GM12878 (cell line): ENCODE measurements around the gene PTPRN2. TPM values are rescaled to one million over a fixed set of nuclear protein-coding genes. Genes with fewer than 3 reads are reported as not detected.

ENCODE experiments used
- ATAC-seq: fragments of 200-7000 bp; cut with Tn5 transposase; 3 replicates; pipeline ENCODE4 v1.9.1; 2020; ENCODE audit warnings: mild to moderate bottlenecking, moderate library complexity
- BruUV-seq: library from RNA; stranded (reverse); fragments of 400-500 nt; replicated peaks from 2 replicates; lab custom pipeline; 2021; lab: Mats Ljungman, UMichigan
- CTCF ChIA-PET: fragments of 300-600 bp; sonication (Branson Sonifier 250); formaldehyde crosslinking; extraction: SDS; loops from one replicate; lab custom pipeline; 2021; ENCODE audit warnings: inconsistent platforms; lab: Yijun Ruan, JAX
- POLR2A ChIA-PET: fragments of 350-600 bp; formaldehyde crosslinking; extraction: SDS; loops from one replicate; lab custom pipeline; 2021; ENCODE audit warnings: inconsistent platforms; lab: Charles Lee
- RAD21 ChIA-PET: fragments of 300-600 bp; sonication (Branson Sonifier 250); formaldehyde crosslinking; loops from one replicate; lab custom pipeline; 2023; ENCODE audit warnings: antibody characterized with exemption; ENCODE audit not compliant: unreplicated experiment; lab: Charles Lee
- SMC1A ChIA-PET: fragments of 300-600 bp; sonication (Branson Sonifier 250); formaldehyde crosslinking; loops from one replicate; lab custom pipeline; 2023; ENCODE audit not compliant: unreplicated experiment, uncharacterized antibody; lab: Charles Lee
- DNase-seq: peaks from one replicate; pipeline ENCODE4 v3.0.0-alpha.2; 2011; ENCODE audit warnings: low read depth, low spot score
- FAIRE-seq: peaks from 3 replicates; lab custom pipeline; 2011; peaks lifted over from hg19 to GRCh38; lab: Jason Lieb, UNC
- H2AFZ ChIP-seq: 2 replicates; pipeline ENCODE4 v1.6.0; 2011; ENCODE audit warnings: low read depth, low read length, control low read depth; ENCODE audit not compliant: control insufficient read depth
- H3K27ac ChIP-seq: 2 replicates; pipeline ENCODE4 v1.5.1; 2011; ENCODE audit warnings: control low read depth; ENCODE audit not compliant: control insufficient read depth, insufficient read depth
- H3K27me3 ChIP-seq, 2 experiments: replicated peaks in 1 of 2; 2 replicates each; pipeline versions ENCODE4 v1.6.0 to v1.6.1; 2011; ENCODE audit warnings: low read length in 1 of 2; ENCODE audit not compliant: control insufficient read depth in 2 of 2, insufficient read depth in 2 of 2
- H3K36me3 ChIP-seq, 2 experiments: 2 replicates each; pipeline ENCODE4 v1.5.1; 2011; ENCODE audit warnings: low read length in 1 of 2; ENCODE audit not compliant: control insufficient read depth in 2 of 2, insufficient read depth in 2 of 2
- H3K4me1 ChIP-seq: 2 replicates; pipeline ENCODE4 v1.6.1; 2011; ENCODE audit warnings: mild to moderate bottlenecking, low read length, moderate library complexity, mixed read lengths; ENCODE audit not compliant: control insufficient read depth, insufficient read depth
- H3K4me2 ChIP-seq: 2 replicates; pipeline ENCODE4 v1.6.0; 2011; ENCODE audit warnings: control low read depth; ENCODE audit not compliant: control insufficient read depth, insufficient read depth
- H3K4me3 ChIP-seq: fragments of 200-600 bp; sonication (generic); 2 replicates; pipeline ENCODE4 v1.5.1; 2016
- H3K79me2 ChIP-seq: 2 replicates; pipeline ENCODE4 v1.6.0; 2011; ENCODE audit warnings: low read length; ENCODE audit not compliant: control insufficient read depth, insufficient read depth
- H3K9ac ChIP-seq: 2 replicates; pipeline ENCODE4 v1.8.0; 2011; ENCODE audit warnings: low read length, control low read depth, mixed read lengths; ENCODE audit not compliant: control insufficient read depth, insufficient read depth
- H3K9me3 ChIP-seq: replicated peaks from 3 replicates; pipeline ENCODE4 v1.5.1; 2011; ENCODE audit warnings: mild to moderate bottlenecking, low read length; ENCODE audit not compliant: control insufficient read depth, insufficient read depth
- H4K20me1 ChIP-seq: 2 replicates; pipeline ENCODE4 v1.6.0; 2011; ENCODE audit not compliant: control insufficient read depth, insufficient read depth
- BHLHE40 ChIP-seq, 2 experiments: fragments of 450-650 bp in 1 of 2; IDR thresholded peaks; 2 replicates each; pipeline ENCODE4 v1.6.1; 2011 to 2017; ENCODE audit warnings: low read depth in 2 of 2, borderline replicate concordance in 1 of 2, improper control_type of control experiment in 1 of 2, low read length in 1 of 2, mild to moderate bottlenecking in 1 of 2
- CBX5 ChIP-seq: sonication (generic); IDR thresholded peaks from 2 replicates; pipeline ENCODE4 v1.6.1; 2016; ENCODE audit warnings: low read depth, moderate library complexity, mild to moderate bottlenecking, inconsistent platforms
- CHD1 ChIP-seq: IDR thresholded peaks from 2 replicates; pipeline ENCODE4 v1.6.1; 2012; ENCODE audit warnings: low read depth, low read length, improper control_type of control experiment
- EZH2 ChIP-seq: IDR thresholded peaks from 2 replicates; pipeline ENCODE4 v1.6.1; 2012; ENCODE audit warnings: low read depth, mild to moderate bottlenecking, control low read depth, inconsistent platforms, low read length, borderline replicate concordance; ENCODE audit not compliant: control insufficient read depth
- HCFC1 ChIP-seq: fragments of 150-350 bp; IDR thresholded peaks from 2 replicates; pipeline ENCODE4 v1.6.1; 2014; ENCODE audit warnings: low read length
- HSF1 ChIP-seq: fragments of 150-350 bp; IDR thresholded peaks from 2 replicates; pipeline ENCODE4 v1.6.1; 2014; ENCODE audit warnings: mild to moderate bottlenecking, low read depth, low read length
- JUNB ChIP-seq: IDR thresholded peaks from 2 replicates; pipeline ENCODE4 v1.6.1; 2016; ENCODE audit warnings: antibody characterized with exemption, mild to moderate bottlenecking
- NFYA ChIP-seq: IDR thresholded peaks from 2 replicates; pipeline ENCODE4 v1.6.1; 2011; ENCODE audit warnings: low read depth, mild to moderate bottlenecking, low read length, improper control_type of control experiment, borderline replicate concordance
- NFYB ChIP-seq: IDR thresholded peaks from 2 replicates; pipeline ENCODE4 v1.6.1; 2011; ENCODE audit warnings: low read depth, mild to moderate bottlenecking, low read length, improper control_type of control experiment, moderate library complexity; ENCODE audit not compliant: insufficient read depth
- PAX8 ChIP-seq: fragments of 450-650 bp; IDR thresholded peaks from 2 replicates; pipeline ENCODE4 v1.6.1; 2017; ENCODE audit warnings: mild to moderate bottlenecking, moderate library complexity
- PBX3 ChIP-seq: IDR thresholded peaks from 2 replicates; pipeline ENCODE4 v1.6.1; 2011; ENCODE audit warnings: mild to moderate bottlenecking, low read depth, low read length, moderate library complexity; ENCODE audit not compliant: insufficient replicate concordance
- PML ChIP-seq: IDR thresholded peaks from 2 replicates; pipeline ENCODE4 v1.6.1; 2012; ENCODE audit warnings: low read length, inconsistent platforms
- RAD21 ChIP-seq: IDR thresholded peaks from 2 replicates; pipeline ENCODE4 v1.6.1; 2011; ENCODE audit warnings: mild to moderate bottlenecking, low read depth, low read length, moderate library complexity; ENCODE audit not compliant: insufficient read depth
- STAT3 ChIP-seq: IDR thresholded peaks from 2 replicates; pipeline ENCODE4 v1.6.1; 2011; ENCODE audit warnings: low read depth, low read length, improper control_type of control experiment
- TCF12 ChIP-seq: IDR thresholded peaks from 2 replicates; pipeline ENCODE4 v1.6.1; 2011; ENCODE audit warnings: low read depth, mild to moderate bottlenecking, low read length
- TCF7 ChIP-seq: IDR thresholded peaks from 2 replicates; pipeline ENCODE4 v1.6.1; 2014; ENCODE audit warnings: antibody characterized with exemption, borderline replicate concordance
- ZNF274 ChIP-seq: IDR thresholded peaks from one replicate; pipeline ENCODE4 v1.8.0; 2011; ENCODE audit not compliant: insufficient read length, insufficient read depth
- WGBS: methylation state at CpG from one replicate; pipeline ENCODE4 v1.1.6; 2016; ENCODE audit warnings: low lambda C conversion rate; ENCODE audit not compliant: insufficient replicate concordance, insufficient coverage; ENCODE audit errors: missing lambda C conversion rate; 5-methylcytosine and 5-hydroxymethylcytosine counted together
- in situ Hi-C: fragments of 300-500 bp; cut with MboI; formaldehyde crosslinking; loops from 9 replicates; pipeline ENCODE4 v1.14.3; 2018; ENCODE audit warnings: mixed read lengths
- intact Hi-C: fragments of 100-400 bp; cut with micrococcal nuclease; formaldehyde crosslinking; loops from one replicate; pipeline ENCODE4 v1.14.2; 2022; ENCODE audit not compliant: unreplicated experiment
- polyA plus RNA-seq, 11 experiments: library from polyadenylated mRNA; depleted of rRNA in 4 of 11; unstranded in 6 of 11; stranded (reverse) in 5 of 11; fragments of >200 nt; fragmentation: Nextera tagmentation in 4 of 11; fragmentation: Illumina TruSeq in 1 of 11; extraction: Ambion mirVana in 4 of 11; extraction: Trizol in 1 of 11; gene quantifications; 1 replicate in 1 of 11; 2 replicates in 10 of 11; pipeline versions ENCODE4 v1.2.1 to v1.2.3, GENCODE V29; 2011 to 2016; ENCODE audit warnings: inconsistent platforms in 2 of 11, missing spikeins in 2 of 11, low read depth in 1 of 11
- total RNA-seq, 4 experiments: library from RNA; depleted of rRNA in 3 of 4; stranded (reverse); fragments of >200 nt in 3 of 4; fragmentation: Illumina TruSeq in 1 of 4; extraction: Trizol in 1 of 4; gene quantifications; 2 replicates each; pipeline versions ENCODE4 v1.2.1 to v1.2.3, GENCODE V29; 2013 to 2021
- TF ChIP-seq, protein P1 (sequence below): fragments of 150-350 bp; IDR thresholded peaks from 2 replicates; pipeline ENCODE4 v1.6.1; 2016; ENCODE audit warnings: low read depth, low read length

Gene PTPRN2
- total and polyA plus RNA-seq, 10 of the 15 experiments (the other 5 are each of a cell fraction or from before 2014, with no cell fraction given), result 5.4 TPM; not detected in 9

DNA sequence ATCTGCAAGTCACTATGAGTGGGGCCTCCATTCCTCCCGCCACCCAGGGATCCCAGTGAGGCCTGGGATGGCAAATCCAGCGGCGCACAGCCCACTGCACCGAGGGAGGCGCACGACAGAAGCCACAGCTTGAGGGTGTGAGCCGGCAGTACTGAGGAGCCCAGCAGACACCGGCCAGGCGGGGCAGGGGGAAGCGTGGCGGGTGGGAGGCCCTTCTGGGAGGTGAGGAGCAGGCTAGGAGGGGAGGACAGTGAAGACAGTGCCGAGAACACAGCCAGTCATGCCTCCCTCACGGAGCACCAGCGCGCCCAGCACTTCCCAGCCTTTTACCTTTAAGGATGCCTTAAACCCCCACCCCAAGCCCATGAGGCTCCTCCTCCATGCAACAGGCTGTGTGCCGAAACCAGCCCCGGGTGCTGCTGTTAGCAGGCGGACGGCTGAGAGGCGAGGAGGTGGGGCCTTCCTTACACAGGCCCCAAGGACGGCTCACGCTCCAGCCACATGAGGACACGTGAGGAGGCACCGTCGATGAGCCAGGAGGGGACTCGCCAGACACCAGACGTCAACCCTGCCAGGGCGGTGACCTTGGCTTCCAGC, 258.5 kb downstream of the PTPRN2 start:
- Histone ChIP-seq H3K9me3 (peaks cover 5% of the 10 kb centered on the region; the same call in 1 of the 3 replicates), H4K20me1 (no peaks in the 10 kb centered on the region), H3K27me3 (no peaks in the 10 kb centered on the region), H3K4me3 (no peak overlapping the region), H2AFZ (no peak overlapping the region), H3K79me2 (no peaks in the 10 kb centered on the region), H3K27ac (no peak overlapping the region), H3K9ac (no peak overlapping the region), H3K36me3 (no peaks in the 10 kb centered on the region), H3K4me1 (no peaks in the 10 kb centered on the region), H3K4me2 (no peak overlapping the region)
- TF ChIP-seq ZNF274 (no peak), TCF12 (no peak), TCF7 (no peak), CHD1 (no peak), NFYA (no peak), CBX5 (no peak), JUNB (no peak), PBX3 (no peak), RAD21 (no peak), HCFC1 (no peak), EZH2 (no peak), HSF1 (no peak), BHLHE40 (IDR thresholded peaks at IDR 0.05; ENCODE audit: borderline replicate concordance in 1 of 2, low read depth in 2 of 2, low read length in 1 of 2) (no peak), PML (no peak), NFYB (no peak), STAT3 (no peak), PAX8 (no peak)
- TF ChIP-seq, protein P1, sequence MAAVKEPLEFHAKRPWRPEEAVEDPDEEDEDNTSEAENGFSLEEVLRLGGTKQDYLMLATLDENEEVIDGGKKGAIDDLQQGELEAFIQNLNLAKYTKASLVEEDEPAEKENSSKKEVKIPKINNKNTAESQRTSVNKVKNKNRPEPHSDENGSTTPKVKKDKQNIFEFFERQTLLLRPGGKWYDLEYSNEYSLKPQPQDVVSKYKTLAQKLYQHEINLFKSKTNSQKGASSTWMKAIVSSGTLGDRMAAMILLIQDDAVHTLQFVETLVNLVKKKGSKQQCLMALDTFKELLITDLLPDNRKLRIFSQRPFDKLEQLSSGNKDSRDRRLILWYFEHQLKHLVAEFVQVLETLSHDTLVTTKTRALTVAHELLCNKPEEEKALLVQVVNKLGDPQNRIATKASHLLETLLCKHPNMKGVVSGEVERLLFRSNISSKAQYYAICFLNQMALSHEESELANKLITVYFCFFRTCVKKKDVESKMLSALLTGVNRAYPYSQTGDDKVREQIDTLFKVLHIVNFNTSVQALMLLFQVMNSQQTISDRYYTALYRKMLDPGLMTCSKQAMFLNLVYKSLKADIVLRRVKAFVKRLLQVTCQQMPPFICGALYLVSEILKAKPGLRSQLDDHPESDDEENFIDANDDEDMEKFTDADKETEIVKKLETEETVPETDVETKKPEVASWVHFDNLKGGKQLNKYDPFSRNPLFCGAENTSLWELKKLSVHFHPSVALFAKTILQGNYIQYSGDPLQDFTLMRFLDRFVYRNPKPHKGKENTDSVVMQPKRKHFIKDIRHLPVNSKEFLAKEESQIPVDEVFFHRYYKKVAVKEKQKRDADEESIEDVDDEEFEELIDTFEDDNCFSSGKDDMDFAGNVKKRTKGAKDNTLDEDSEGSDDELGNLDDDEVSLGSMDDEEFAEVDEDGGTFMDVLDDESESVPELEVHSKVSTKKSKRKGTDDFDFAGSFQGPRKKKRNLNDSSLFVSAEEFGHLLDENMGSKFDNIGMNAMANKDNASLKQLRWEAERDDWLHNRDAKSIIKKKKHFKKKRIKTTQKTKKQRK, result no peak
- ATAC-seq, result no peak
- DNase-seq, result no peak
- CTCF ChIA-PET, result no interaction called here
- intact Hi-C loops, result no loop called here
- BruUV-seq, result no TSS peak
- no peak for FAIRE-seq
- in situ Hi-C loops, result no loop called here
- POLR2A ChIA-PET, result no interaction called here
- SMC1A ChIA-PET, result no interaction called here
- RAD21 ChIA-PET, result no interaction called here
- WGBS, result 53% methylated on average over 28 of the region's 28 CpGs
